HepG2 (cell line): Measurements from ENCODE around the gene ADGRB3. TPM values are rescaled to one million over a fixed set of nuclear protein-coding genes. Genes with fewer than 3 reads are reported as not detected.

ENCODE experiments used
- ATAC-seq: fragments of 200-7000 bp; cut with Tn5 transposase; 3 replicates; pipeline ENCODE4 v1.9.1; 2020; ENCODE audit warnings: mild to moderate bottlenecking, moderate library complexity
- BruUV-seq: library from RNA; stranded (reverse); fragments of 400-500 nt; replicated peaks from 2 replicates; lab custom pipeline; 2021; lab: Mats Ljungman, UMichigan
- CTCF ChIA-PET: fragments of 300-600 bp; formaldehyde crosslinking; extraction: SDS; loops from one replicate; lab custom pipeline; 2021; ENCODE audit warnings: low total read pairs, inconsistent platforms, low intra/inter-chr PET ratio; lab: Yijun Ruan, JAX
- POLR2A ChIA-PET: fragments of 350-600 bp; sonication (Branson Sonifier 250); formaldehyde crosslinking; loops from one replicate; lab custom pipeline; 2020; ENCODE audit warnings: antibody characterized with exemption, inconsistent platforms; lab: Yijun Ruan, JAX
- DNase-seq: peaks from one replicate; pipeline ENCODE4 v3.0.0-alpha.2; 2015; ENCODE audit warnings: low spot score
- FAIRE-seq: peaks from 3 replicates; lab custom pipeline; 2011; peaks lifted over from hg19 to GRCh38; lab: Jason Lieb, UNC
- H2AFZ ChIP-seq: one replicate; pipeline ENCODE4 v1.6.1; 2011; ENCODE audit warnings: low read length, inconsistent platforms
- H3K27ac ChIP-seq: fragments of 300-600 bp; 3 replicates; pipeline ENCODE4 v1.8.0; 2011; ENCODE audit warnings: mixed run types, mild to moderate bottlenecking, mixed read lengths, low read length, inconsistent platforms; ENCODE audit not compliant: insufficient read depth; ENCODE audit errors: extremely low read length
- H3K27me3 ChIP-seq, 2 experiments: fragments of 200-600 bp in 1 of 2; 2 replicates in 1 of 2; 3 replicates in 1 of 2; pipeline versions ENCODE4 v1.6.0 to v1.8.0; 2011; ENCODE audit warnings: low read length in 2 of 2, mild to moderate bottlenecking in 2 of 2, moderate library complexity in 2 of 2, inconsistent platforms in 1 of 2; ENCODE audit not compliant: insufficient read depth in 2 of 2, control insufficient read depth in 1 of 2
- H3K36me3 ChIP-seq, 2 experiments: fragments of 200-600 bp in 1 of 2; replicated peaks in 1 of 2; 2 replicates in 1 of 2; 3 replicates in 1 of 2; pipeline versions ENCODE4 v1.5.1 to v1.8.0; 2011; ENCODE audit warnings: low read length in 2 of 2, inconsistent platforms in 1 of 2; ENCODE audit not compliant: insufficient read depth in 2 of 2, control insufficient read depth in 1 of 2
- H3K4me1 ChIP-seq: 2 replicates; pipeline ENCODE4 v1.5.1; 2012; ENCODE audit warnings: low read length, inconsistent platforms; ENCODE audit not compliant: insufficient read depth
- H3K4me2 ChIP-seq: 2 replicates; pipeline ENCODE4 v1.6.0; 2011; ENCODE audit warnings: low read depth, low read length, inconsistent platforms
- H3K4me3 ChIP-seq, 3 experiments: fragments of 200-600 bp in 1 of 3; sonication (generic), shearing (Covaris generic) in 1 of 3; replicated peaks in 1 of 3; 2 replicates each; pipeline ENCODE4 v1.5.1; 2011 to 2016; ENCODE audit warnings: low read length in 3 of 3, inconsistent platforms in 2 of 3, low read depth in 2 of 3, mild to moderate bottlenecking in 2 of 3, control low read depth in 1 of 3, mixed read lengths in 1 of 3; ENCODE audit not compliant: insufficient read depth in 1 of 3
- H3K79me2 ChIP-seq: one replicate; pipeline ENCODE4 v1.6.1; 2011; ENCODE audit warnings: low read length, inconsistent platforms; ENCODE audit not compliant: insufficient read depth
- H3K9ac ChIP-seq: 2 replicates; pipeline ENCODE4 v1.6.0; 2011; ENCODE audit warnings: mild to moderate bottlenecking, low read depth, low read length, inconsistent platforms; ENCODE audit not compliant: insufficient read depth
- H3K9me3 ChIP-seq: 2 replicates; pipeline ENCODE4 v1.5.1; 2012; ENCODE audit warnings: mild to moderate bottlenecking, low read length
- H4K20me1 ChIP-seq: 2 replicates; pipeline ENCODE4 v1.6.0; 2011; ENCODE audit warnings: inconsistent platforms, mild to moderate bottlenecking, low read length, moderate library complexity; ENCODE audit not compliant: insufficient read depth
- CHCHD3 ChIP-seq: sonication (generic); formaldehyde crosslinking; IDR thresholded peaks from 2 replicates; pipeline ENCODE4 v1.8.0; 2022; ENCODE audit warnings: mild to moderate bottlenecking, missing genetic modification reagents, moderate library complexity
- ESRRA ChIP-seq: sonication (generic); formaldehyde crosslinking; IDR thresholded peaks from 2 replicates; pipeline ENCODE4 v1.5.1; 2020; ENCODE audit warnings: mild to moderate bottlenecking, low read depth, missing genetic modification reagents
- KMT2A ChIP-seq: sonication (generic); formaldehyde crosslinking; IDR thresholded peaks from 2 replicates; pipeline ENCODE4 v1.4.0; 2020; ENCODE audit warnings: missing genetic modification reagents
- KMT2B ChIP-seq: IDR thresholded peaks from 2 replicates; pipeline ENCODE4 v1.6.1; 2016; ENCODE audit warnings: missing genetic modification reagents, missing compliant biosample characterization
- MTA1 ChIP-seq: sonication (generic); formaldehyde crosslinking; IDR thresholded peaks from 2 replicates; pipeline ENCODE4 v1.4.0; 2020; ENCODE audit warnings: missing genetic modification reagents, mild to moderate bottlenecking, borderline replicate concordance
- NFKB2 ChIP-seq: sonication (generic); formaldehyde crosslinking; IDR thresholded peaks from 2 replicates; pipeline ENCODE4 v1.4.0; 2020; ENCODE audit warnings: missing genetic modification reagents, borderline replicate concordance
- NPAS2 ChIP-seq: sonication (generic); formaldehyde crosslinking; IDR thresholded peaks from 2 replicates; pipeline ENCODE4 v1.8.0; 2022; ENCODE audit warnings: mild to moderate bottlenecking, missing genetic modification reagents, borderline replicate concordance
- ZIK1 ChIP-seq: sonication (generic); formaldehyde crosslinking; IDR thresholded peaks from 2 replicates; pipeline ENCODE4 v1.5.0; 2020; ENCODE audit warnings: mild to moderate bottlenecking, low read depth, missing genetic modification reagents, borderline replicate concordance
- ZNF232 ChIP-seq: sonication (generic); formaldehyde crosslinking; IDR thresholded peaks from 2 replicates; pipeline ENCODE4 v1.4.0; 2020; ENCODE audit warnings: missing genetic modification reagents, borderline replicate concordance
- ZSCAN9 ChIP-seq: IDR thresholded peaks from 2 replicates; pipeline ENCODE4 v1.6.1; 2016; ENCODE audit warnings: borderline replicate concordance
- in situ Hi-C: cut with HindIII; loops from 2 replicates; pipeline ENCODE4 v1.10.0; 2017; ENCODE audit warnings: low pct_unique_long_range_greater_than_20kb; ENCODE audit not compliant: extremely low pct_ligation_motif_present
- intact Hi-C: fragments of 100-400 bp; cut with micrococcal nuclease; formaldehyde crosslinking; loops from one replicate; pipeline ENCODE4 v1.10.0; 2022; ENCODE audit not compliant: unreplicated experiment
- polyA plus RNA-seq, 8 experiments: library from polyadenylated mRNA; depleted of rRNA in 3 of 8; stranded (reverse) in 7 of 8; unstranded in 1 of 8; fragments of >200 nt; fragmentation: Illumina TruSeq in 4 of 8; extraction: Trizol in 4 of 8; gene quantifications; 2 replicates each; pipeline versions ENCODE4 v1.2.1 to v1.2.3, GENCODE V29; 2011 to 2016; ENCODE audit warnings: low read depth in 4 of 8, missing spikeins in 1 of 8, mixed read lengths in 1 of 8; ENCODE audit not compliant: insufficient read depth in 1 of 8
- total RNA-seq, 5 experiments: library from RNA; depleted of rRNA; stranded (reverse); fragments of >200 nt; fragmentation: Illumina TruSeq; extraction: Trizol; gene quantifications; 2 replicates each; pipeline ENCODE4 v1.2.3, GENCODE V29; 2016; ENCODE audit warnings: low read depth in 1 of 5
- TF ChIP-seq, protein P1 (sequence below): sonication (generic); formaldehyde crosslinking; IDR thresholded peaks from 2 replicates; pipeline ENCODE4 v1.4.0; 2020; ENCODE audit warnings: missing genetic modification reagents
- TF ChIP-seq, protein P2 (sequence below): sonication (generic); formaldehyde crosslinking; IDR thresholded peaks from 2 replicates; pipeline ENCODE4 v1.5.0; 2020; ENCODE audit warnings: missing genetic modification reagents
- TF ChIP-seq, protein P3 (sequence below): sonication (generic); formaldehyde crosslinking; conservative IDR thresholded peaks from 2 replicates; pipeline ENCODE4 v1.4.0; 2020; ENCODE audit warnings: missing genetic modification reagents
- TF ChIP-seq, protein P4 (sequence below): conservative IDR thresholded peaks from 2 replicates; pipeline ENCODE4 v1.6.1; 2018; ENCODE audit warnings: missing genetic modification reagents
- TF ChIP-seq, protein P5 (sequence below): IDR thresholded peaks from 2 replicates; pipeline ENCODE4 v1.6.1; 2016
- TF ChIP-seq, protein P6 (sequence below): sonication (generic); formaldehyde crosslinking; IDR thresholded peaks from 2 replicates; pipeline ENCODE4 v1.5.0; 2020; ENCODE audit warnings: missing genetic modification reagents, mild to moderate bottlenecking, borderline replicate concordance

ADGRB3 gene
- total and polyA plus RNA-seq, 2 of the 13 experiments (the other 11 are each of a cell fraction or from before 2014, with no cell fraction given), result not detected

DNA sequence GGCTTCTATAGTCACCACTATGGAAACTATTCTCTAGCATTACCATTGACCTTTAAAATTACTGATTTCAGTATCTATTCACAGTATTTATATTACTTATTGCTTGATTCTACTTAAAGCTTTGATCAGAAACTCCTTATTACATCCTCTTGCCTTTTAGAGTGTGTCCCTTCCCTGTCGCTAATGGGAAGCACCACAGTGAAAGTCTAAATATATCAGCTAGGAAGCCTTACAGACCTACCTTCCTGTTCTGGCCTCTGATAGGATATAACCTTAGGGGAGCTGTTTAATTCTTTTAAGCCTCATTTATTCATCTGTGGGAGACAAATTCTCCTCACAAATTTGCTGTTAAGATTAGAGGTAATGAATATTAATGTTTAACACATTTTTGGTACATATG, 122.7 kb downstream of the ADGRB3 start (continued):
- TF ChIP-seq ZSCAN9 (no peak), KMT2A (no peak)
- TF ChIP-seq, protein P1, sequence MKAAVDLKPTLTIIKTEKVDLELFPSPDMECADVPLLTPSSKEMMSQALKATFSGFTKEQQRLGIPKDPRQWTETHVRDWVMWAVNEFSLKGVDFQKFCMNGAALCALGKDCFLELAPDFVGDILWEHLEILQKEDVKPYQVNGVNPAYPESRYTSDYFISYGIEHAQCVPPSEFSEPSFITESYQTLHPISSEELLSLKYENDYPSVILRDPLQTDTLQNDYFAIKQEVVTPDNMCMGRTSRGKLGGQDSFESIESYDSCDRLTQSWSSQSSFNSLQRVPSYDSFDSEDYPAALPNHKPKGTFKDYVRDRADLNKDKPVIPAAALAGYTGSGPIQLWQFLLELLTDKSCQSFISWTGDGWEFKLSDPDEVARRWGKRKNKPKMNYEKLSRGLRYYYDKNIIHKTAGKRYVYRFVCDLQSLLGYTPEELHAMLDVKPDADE, result no peak
- TF ChIP-seq, protein P2, sequence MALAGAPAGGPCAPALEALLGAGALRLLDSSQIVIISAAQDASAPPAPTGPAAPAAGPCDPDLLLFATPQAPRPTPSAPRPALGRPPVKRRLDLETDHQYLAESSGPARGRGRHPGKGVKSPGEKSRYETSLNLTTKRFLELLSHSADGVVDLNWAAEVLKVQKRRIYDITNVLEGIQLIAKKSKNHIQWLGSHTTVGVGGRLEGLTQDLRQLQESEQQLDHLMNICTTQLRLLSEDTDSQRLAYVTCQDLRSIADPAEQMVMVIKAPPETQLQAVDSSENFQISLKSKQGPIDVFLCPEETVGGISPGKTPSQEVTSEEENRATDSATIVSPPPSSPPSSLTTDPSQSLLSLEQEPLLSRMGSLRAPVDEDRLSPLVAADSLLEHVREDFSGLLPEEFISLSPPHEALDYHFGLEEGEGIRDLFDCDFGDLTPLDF, result no peak
- TF ChIP-seq, protein P3, sequence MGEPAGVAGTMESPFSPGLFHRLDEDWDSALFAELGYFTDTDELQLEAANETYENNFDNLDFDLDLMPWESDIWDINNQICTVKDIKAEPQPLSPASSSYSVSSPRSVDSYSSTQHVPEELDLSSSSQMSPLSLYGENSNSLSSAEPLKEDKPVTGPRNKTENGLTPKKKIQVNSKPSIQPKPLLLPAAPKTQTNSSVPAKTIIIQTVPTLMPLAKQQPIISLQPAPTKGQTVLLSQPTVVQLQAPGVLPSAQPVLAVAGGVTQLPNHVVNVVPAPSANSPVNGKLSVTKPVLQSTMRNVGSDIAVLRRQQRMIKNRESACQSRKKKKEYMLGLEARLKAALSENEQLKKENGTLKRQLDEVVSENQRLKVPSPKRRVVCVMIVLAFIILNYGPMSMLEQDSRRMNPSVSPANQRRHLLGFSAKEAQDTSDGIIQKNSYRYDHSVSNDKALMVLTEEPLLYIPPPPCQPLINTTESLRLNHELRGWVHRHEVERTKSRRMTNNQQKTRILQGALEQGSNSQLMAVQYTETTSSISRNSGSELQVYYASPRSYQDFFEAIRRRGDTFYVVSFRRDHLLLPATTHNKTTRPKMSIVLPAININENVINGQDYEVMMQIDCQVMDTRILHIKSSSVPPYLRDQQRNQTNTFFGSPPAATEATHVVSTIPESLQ (CRISPR knock-in tag), result no peak

DNA sequence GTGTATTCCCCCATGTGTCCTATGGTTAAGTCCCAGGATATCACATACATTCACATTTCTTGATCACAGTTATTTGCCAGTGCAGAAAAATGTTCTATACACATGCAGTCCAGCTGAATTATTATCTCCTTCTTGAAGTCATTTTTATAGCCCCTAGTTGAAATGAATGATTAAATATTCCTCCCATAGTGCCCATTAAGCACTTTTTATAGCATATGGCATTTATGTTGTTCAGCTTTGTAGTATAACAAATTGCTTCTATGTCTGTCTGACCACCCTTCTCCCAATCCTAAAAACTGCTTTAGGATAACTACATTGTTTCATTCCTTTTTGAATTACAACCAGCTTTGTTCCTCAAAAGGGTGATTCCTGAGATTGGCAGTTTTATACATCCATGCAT, 123.5 kb downstream of the ADGRB3 start:
- CTCF ChIA-PET, result no interaction called here
- no peaks in the 10 kb centered on the region for H3K4me1 ChIP-seq
- no TSS peak for BruUV-seq
- intact Hi-C loops, result no loop called here
- no peak overlapping the region for H3K4me2 ChIP-seq
- no peak for ATAC-seq
- H3K27me3 ChIP-seq, result no peaks in the 10 kb centered on the region
- no peaks in the 10 kb centered on the region for H4K20me1 ChIP-seq
- H3K9me3 ChIP-seq, result no peaks in the 10 kb centered on the region
- no peak overlapping the region for H3K27ac ChIP-seq
- H3K36me3 ChIP-seq, result no peaks in the 10 kb centered on the region
- in situ Hi-C loops, result no loop called here
- H3K9ac ChIP-seq, result no peak overlapping the region
- no peaks in the 10 kb centered on the region for H3K79me2 ChIP-seq
- POLR2A ChIA-PET, result no interaction called here
- no peak overlapping the region for H3K4me3 ChIP-seq
- H2AFZ ChIP-seq, result no peak overlapping the region
- FAIRE-seq, result no peak
- no peak for DNase-seq
- no peak for TF ChIP-seq ESRRA (CRISPR knock-in tag)
- TF ChIP-seq ZNF232 (CRISPR knock-in tag), result no peak
- no peak for TF ChIP-seq ZIK1
- TF ChIP-seq, protein P4, sequence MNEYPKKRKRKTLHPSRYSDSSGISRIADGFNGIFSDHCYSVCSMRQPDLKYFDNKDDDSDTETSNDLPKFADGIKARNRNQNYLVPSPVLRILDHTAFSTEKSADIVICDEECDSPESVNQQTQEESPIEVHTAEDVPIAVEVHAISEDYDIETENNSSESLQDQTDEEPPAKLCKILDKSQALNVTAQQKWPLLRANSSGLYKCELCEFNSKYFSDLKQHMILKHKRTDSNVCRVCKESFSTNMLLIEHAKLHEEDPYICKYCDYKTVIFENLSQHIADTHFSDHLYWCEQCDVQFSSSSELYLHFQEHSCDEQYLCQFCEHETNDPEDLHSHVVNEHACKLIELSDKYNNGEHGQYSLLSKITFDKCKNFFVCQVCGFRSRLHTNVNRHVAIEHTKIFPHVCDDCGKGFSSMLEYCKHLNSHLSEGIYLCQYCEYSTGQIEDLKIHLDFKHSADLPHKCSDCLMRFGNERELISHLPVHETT (CRISPR knock-in tag), result no peak
- TF ChIP-seq, protein P5, sequence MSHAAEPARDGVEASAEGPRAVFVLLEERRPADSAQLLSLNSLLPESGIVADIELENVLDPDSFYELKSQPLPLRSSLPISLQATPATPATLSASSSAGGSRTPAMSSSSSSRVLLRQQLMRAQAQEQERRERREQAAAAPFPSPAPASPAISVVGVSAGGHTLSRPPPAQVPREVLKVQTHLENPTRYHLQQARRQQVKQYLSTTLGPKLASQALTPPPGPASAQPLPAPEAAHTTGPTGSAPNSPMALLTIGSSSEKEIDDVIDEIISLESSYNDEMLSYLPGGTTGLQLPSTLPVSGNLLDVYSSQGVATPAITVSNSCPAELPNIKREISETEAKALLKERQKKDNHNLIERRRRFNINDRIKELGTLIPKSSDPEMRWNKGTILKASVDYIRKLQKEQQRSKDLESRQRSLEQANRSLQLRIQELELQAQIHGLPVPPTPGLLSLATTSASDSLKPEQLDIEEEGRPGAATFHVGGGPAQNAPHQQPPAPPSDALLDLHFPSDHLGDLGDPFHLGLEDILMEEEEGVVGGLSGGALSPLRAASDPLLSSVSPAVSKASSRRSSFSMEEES (CRISPR knock-in tag), result no peak
- TF ChIP-seq NPAS2 (CRISPR knock-in tag), result no peak
- TF ChIP-seq CHCHD3 (CRISPR knock-in tag), result no peak
- TF ChIP-seq, protein P6, sequence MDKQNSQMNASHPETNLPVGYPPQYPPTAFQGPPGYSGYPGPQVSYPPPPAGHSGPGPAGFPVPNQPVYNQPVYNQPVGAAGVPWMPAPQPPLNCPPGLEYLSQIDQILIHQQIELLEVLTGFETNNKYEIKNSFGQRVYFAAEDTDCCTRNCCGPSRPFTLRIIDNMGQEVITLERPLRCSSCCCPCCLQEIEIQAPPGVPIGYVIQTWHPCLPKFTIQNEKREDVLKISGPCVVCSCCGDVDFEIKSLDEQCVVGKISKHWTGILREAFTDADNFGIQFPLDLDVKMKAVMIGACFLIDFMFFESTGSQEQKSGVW (CRISPR knock-in tag), result no peak
- no peak for TF ChIP-seq KMT2B
- TF ChIP-seq NFKB2 (CRISPR knock-in tag), result no peak
- TF ChIP-seq MTA1 (CRISPR knock-in tag), result no peak
